Upper lobe of left lung (tissue), 4 donors: ENCODE measurements around the gene RBPMS2.

Experiments used
- CTCF ChIP-seq, 6 experiments: fragments of 450-650 bp in 4 of 6; fragments of 200-600 bp in 2 of 6; sonication (generic) in 2 of 6; IDR thresholded peaks; one replicate each; pipeline ENCODE4 v1.5.1; 2016 to 2019; ENCODE audit warnings: antibody characterized with exemption in 6 of 6
- EP300 ChIP-seq, 4 donors: sonication (generic); formaldehyde crosslinking; IDR thresholded peaks; one replicate each; pipeline ENCODE4 v1.5.1; 2017; ENCODE audit warnings: antibody characterized with exemption in 4 of 4, control low read depth in 2 of 4
- POLR2A ChIP-seq, 4 donors: fragments of 450-650 bp; IDR thresholded peaks; one replicate each; pipeline ENCODE4 v1.5.1; 2016 to 2017; ENCODE audit warnings: antibody characterized with exemption in 4 of 4, mild to moderate bottlenecking in 2 of 4
- POLR2AphosphoS5 ChIP-seq, 2 donors: sonication (generic); formaldehyde crosslinking; IDR thresholded peaks; one replicate each; pipeline ENCODE4 v1.5.1; 2017; ENCODE audit warnings: antibody characterized with exemption in 2 of 2

- TF ChIP-seq CTCF (IDR thresholded peaks at IDR 0.05), result no peak
- no peak for TF ChIP-seq POLR2AphosphoS5 (IDR thresholded peaks at IDR 0.05)
- TF ChIP-seq EP300 (IDR thresholded peaks at IDR 0.05), result no peak
- TF ChIP-seq POLR2A (IDR thresholded peaks at IDR 0.05), result no peak
Measured at GRCh38 chr15:64720188-64720587, 55.2 kb downstream of the RBPMS2 start.
